Stimulated activated CD4-positive, alpha-beta T cell treated with anti-CD3 and anti-CD28 coated beads, TNF-alpha, amount 100 ng/mL, for 48 hours (primary cell): ENCODE measurements around the gene NSUN3.
"Not testable (repeated sequence)": the region's sequence is repeated elsewhere in the genome, so short reads cannot be mapped to it uniquely, and the experiment has no call there.

Source experiments
- DNase-seq, 3 donors: peaks; one replicate each; pipeline ENCODE4 v3.0.0-alpha.2; 2020; ENCODE audit warnings: low read depth in 3 of 3

NSUN3 gene

GRCh38 chr3:94066506-94067500 lies 3.9 kb downstream of the NSUN3 start:
- no peak for DNase-seq

- DNase-seq = no peak
These were observed 6.4 kb downstream of the NSUN3 start for GRCh38 chr3:94069194-94069813.

GRCh38 chr3:94070341-94070911 lies 7.6 kb downstream of the NSUN3 start:
- DNase-seq = no peak

GRCh38 chr3:94071713-94072284 lies 8.9 kb downstream of the NSUN3 start:
- no peak for DNase-seq

GRCh38 chr3:94076055-94076454 lies 13.2 kb downstream of the NSUN3 start:
- DNase-seq = no peak

- DNase-seq = not testable (repeated sequence)
These were observed 17.7 kb downstream of the NSUN3 start for GRCh38 chr3:94080552-94080951.

GRCh38 chr3:94081884-94082283 lies 19.0 kb downstream of the NSUN3 start:
- no peak for DNase-seq

- DNase-seq = no peak
These were observed 19.6 kb downstream of the NSUN3 start for GRCh38 chr3:94082391-94082937.

GRCh38 chr3:94083261-94083660 lies 20.4 kb downstream of the NSUN3 start:
- no peak for DNase-seq

- DNase-seq = no peak
These were observed 26.3 kb downstream of the NSUN3 start for GRCh38 chr3:94089126-94089525.

GRCh38 chr3:94092086-94092485 lies 29.2 kb downstream of the NSUN3 start:
- DNase-seq = no peak

GRCh38 chr3:94093151-94093550 lies 30.3 kb downstream of the NSUN3 start:
- DNase-seq = no peak

GRCh38 chr3:94095111-94095510 lies 32.2 kb downstream of the NSUN3 start:
- DNase-seq = no peak

GRCh38 chr3:94098452-94098851 lies 35.6 kb downstream of the NSUN3 start:
- no peak for DNase-seq

GRCh38 chr3:94099311-94099710 lies 36.5 kb downstream of the NSUN3 start:
- DNase-seq = no peak

GRCh38 chr3:94101860-94102259 lies 39.0 kb downstream of the NSUN3 start:
- DNase-seq = no peak

- no peak for DNase-seq
These were observed 43.4 kb downstream of the NSUN3 start for GRCh38 chr3:94106268-94106667.

- DNase-seq = not testable (repeated sequence)
These were observed 47.4 kb downstream of the NSUN3 start for GRCh38 chr3:94110232-94110631.

GRCh38 chr3:94110854-94111253 lies 48.0 kb downstream of the NSUN3 start:
- DNase-seq = no peak

- DNase-seq = no peak
These were observed 51.8 kb downstream of the NSUN3 start for GRCh38 chr3:94114666-94115065.

- no peak for DNase-seq
These were observed 52.6 kb downstream of the NSUN3 start for GRCh38 chr3:94115482-94115881.

- no peak for DNase-seq
These were observed 54.9 kb downstream of the NSUN3 start for GRCh38 chr3:94117729-94118128.
